ENCODE data around the gene KCNJ12. TPM values are rescaled to one million over a fixed set of nuclear protein-coding genes. Genes with fewer than 3 reads are reported as not detected.
"Not testable (repeated sequence)": the region's sequence is repeated elsewhere in the genome, so short reads cannot be mapped to it uniquely, and the experiment has no call there.

KCNJ12 gene
- total RNA-seq, 2 experiments from 2014 or later = 0.11 TPM; not detected in 1

GRCh38 chr17:21445091-21445650 is 69.0 kb downstream of the KCNJ12 start:
- no peak overlapping the region for H3K4me3 Mint-ChIP-seq
- ATAC-seq (ENCODE audit: poor library complexity) (no peak), DNase-seq (no peak)
- Histone ChIP-seq H3K27ac (ENCODE audit: low read depth in 1 of 2, low read length in 2 of 2) (no peak overlapping the region), H3K9me3 (ENCODE audit: control insufficient read depth in 1 of 2, insufficient read depth in 1 of 2, low read length in 2 of 2) (no peaks in the 10 kb centered on the region), H3K36me3 (ENCODE audit: insufficient read depth, low read length) (no peaks in the 10 kb centered on the region), H3K4me1 (ENCODE audit: insufficient read depth, low read length) (no peaks in the 10 kb centered on the region), H3K4me3 (ENCODE audit: low read length) (no peak overlapping the region), H3K27me3 (ENCODE audit: control insufficient read depth in 1 of 2, insufficient read depth in 2 of 2, low read length in 2 of 2) (peaks cover 0 to under 1% of the 10 kb centered on the region in 2 experiments)
- H3K36me3 Mint-ChIP-seq (ENCODE audit: low read depth) = no peaks in the 10 kb centered on the region
- no peak for TF ChIP-seq CTCF (IDR thresholded peaks at IDR 0.05)
- H3K27ac Mint-ChIP-seq = no peak overlapping the region
- POLR2A ChIA-PET = no interaction called here
- H3K9me3 Mint-ChIP-seq = no peaks in the 10 kb centered on the region
- CTCF ChIA-PET = no interaction called here
- intact Hi-C loops (cut with DNase I, micrococcal nuclease) = no loop called here
- no peaks in the 10 kb centered on the region for H3K4me1 Mint-ChIP-seq (ENCODE audit: low read depth)
- peaks cover 5% of the 10 kb centered on the region for H3K27me3 Mint-ChIP-seq

GRCh38 chr17:21447552-21447951 is 71.4 kb downstream of the KCNJ12 start:
- H3K4me3 ChIP-seq (ENCODE audit: low read length); H3K4me1 ChIP-seq (ENCODE audit: insufficient read depth, low read length); DNase-seq; H3K27ac ChIP-seq (ENCODE audit: low read depth in 1 of 2, low read length in 2 of 2); CTCF ChIA-PET; intact Hi-C loops (cut with DNase I, micrococcal nuclease); ATAC-seq (ENCODE audit: poor library complexity); H3K36me3 Mint-ChIP-seq (ENCODE audit: low read depth); H3K4me1 Mint-ChIP-seq (ENCODE audit: low read depth); H3K9me3 ChIP-seq (ENCODE audit: control insufficient read depth in 1 of 2, insufficient read depth in 1 of 2, low read length in 2 of 2); H3K27me3 ChIP-seq (ENCODE audit: control insufficient read depth in 1 of 2, insufficient read depth in 2 of 2, low read length in 2 of 2); POLR2A ChIA-PET; H3K9me3 Mint-ChIP-seq; H3K4me3 Mint-ChIP-seq; H3K27ac Mint-ChIP-seq; H3K36me3 ChIP-seq (ENCODE audit: insufficient read depth, low read length): not testable (repeated sequence)
- H3K27me3 Mint-ChIP-seq = peaks cover 11% of the 10 kb centered on the region

- H3K9me3 ChIP-seq (ENCODE audit: control insufficient read depth in 1 of 2, insufficient read depth in 1 of 2, low read length in 2 of 2); H3K36me3 ChIP-seq (ENCODE audit: insufficient read depth, low read length); H3K27me3 ChIP-seq (ENCODE audit: control insufficient read depth in 1 of 2, insufficient read depth in 2 of 2, low read length in 2 of 2); CTCF ChIA-PET; ATAC-seq (ENCODE audit: poor library complexity); H3K4me1 ChIP-seq (ENCODE audit: insufficient read depth, low read length); H3K9me3 Mint-ChIP-seq; POLR2A ChIA-PET; H3K4me3 ChIP-seq (ENCODE audit: low read length); H3K27ac Mint-ChIP-seq; H3K36me3 Mint-ChIP-seq (ENCODE audit: low read depth); H3K27ac ChIP-seq (ENCODE audit: low read depth in 1 of 2, low read length in 2 of 2); DNase-seq; H3K4me3 Mint-ChIP-seq: not testable (repeated sequence)
- H3K4me1 Mint-ChIP-seq (ENCODE audit: low read depth) = peaks cover 11% of the 10 kb centered on the region
- intact Hi-C loops (cut with DNase I, micrococcal nuclease) = loop anchor here in 1 of 2 experiments (5.0 to 10.0 kb wide), 2 partner anchors 135 to 333 kb away; no protein-coding TSS in a partner anchor
- peak; percentile 12 for TF ChIP-seq CTCF (IDR thresholded peaks at IDR 0.05)
- peaks cover 17% of the 10 kb centered on the region for H3K27me3 Mint-ChIP-seq
Observed at GRCh38 chr17:21449891-21450290, 73.7 kb downstream of the KCNJ12 start.

GRCh38 chr17:21451975-21452374 is 75.8 kb downstream of the KCNJ12 start:
- no peaks in the 10 kb centered on the region for H3K9me3 Mint-ChIP-seq
- intact Hi-C loops (cut with DNase I, micrococcal nuclease) = loop anchor here (1.0 to 10.0 kb wide), 3 partner anchors 59 to 335 kb away; no protein-coding TSS in a partner anchor
- peaks cover 0 to 8% of the 10 kb centered on the region in 2 experiments for H3K27me3 ChIP-seq (ENCODE audit: control insufficient read depth in 1 of 2, insufficient read depth in 2 of 2, low read length in 2 of 2)
- H3K4me3 Mint-ChIP-seq = no peak overlapping the region
- no peak overlapping the region for H3K27ac Mint-ChIP-seq
- peaks cover 16% of the 10 kb centered on the region for H3K4me1 Mint-ChIP-seq (ENCODE audit: low read depth)
- ATAC-seq (ENCODE audit: poor library complexity) = no peak
- no peak for TF ChIP-seq CTCF (IDR thresholded peaks at IDR 0.05)
- H3K36me3 Mint-ChIP-seq (ENCODE audit: low read depth) = no peaks in the 10 kb centered on the region
- POLR2A ChIA-PET = no interaction called here
- H3K9me3 ChIP-seq (ENCODE audit: control insufficient read depth in 1 of 2, insufficient read depth in 1 of 2, low read length in 2 of 2) = peaks cover 0 to 6% of the 10 kb centered on the region in 2 experiments
- peaks cover 10% of the 10 kb centered on the region for H3K4me1 ChIP-seq (ENCODE audit: insufficient read depth, low read length)
- H3K4me3 ChIP-seq (ENCODE audit: low read length) = no peak overlapping the region
- no peaks in the 10 kb centered on the region for H3K36me3 ChIP-seq (ENCODE audit: insufficient read depth, low read length)
- no peak overlapping the region for H3K27ac ChIP-seq (ENCODE audit: low read depth in 1 of 2, low read length in 2 of 2)
- peaks cover 17% of the 10 kb centered on the region for H3K27me3 Mint-ChIP-seq
- DNase-seq = no peak
- CTCF ChIA-PET = no interaction called here
